Adrenal gland (tissue), 12 donors: ENCODE measurements around the gene USF3. TPM values are rescaled to one million over a fixed set of nuclear protein-coding genes. Genes with fewer than 3 reads are reported as not detected.

Source experiments
- DNase-seq, 7 donors: peaks; one replicate each; pipeline ENCODE4 v3.0.0-alpha.2; 2019 to 2020
- H3K27ac ChIP-seq, 5 donors: fragments of 200-600 bp; sonication (generic) in 4 of 5; 1 replicate in 3 of 5; 2 replicates in 2 of 5; pipeline versions ENCODE4 v1.5.1 to v1.8.0; 2016 to 2020; ENCODE audit warnings: mild to moderate bottlenecking in 1 of 5
- H3K27me3 ChIP-seq: fragments of 200-600 bp; 2 replicates; pipeline ENCODE4 v1.8.0; 2021
- H3K36me3 ChIP-seq, 2 donors: fragments of 200-600 bp; replicated peaks in 1 of 2; 1 replicate in 1 of 2; 2 replicates in 1 of 2; pipeline versions ENCODE4 v1.5.1 to v1.8.0; 2018 to 2022
- H3K4me1 ChIP-seq, 2 donors: fragments of 200-600 bp; replicated peaks in 1 of 2; 1 replicate in 1 of 2; 2 replicates in 1 of 2; pipeline versions ENCODE4 v1.5.1 to v1.8.0; 2018 to 2021
- H3K4me3 ChIP-seq, 4 donors: fragments of 200-600 bp; sonication (generic) in 3 of 4; one replicate each; pipeline ENCODE4 v1.5.1; 2016 to 2018
- H3K9me3 ChIP-seq, 3 donors: fragments of 200-600 bp; sonication (generic) in 1 of 3; replicated peaks in 1 of 3; 1 replicate in 2 of 3; 2 replicates in 1 of 3; pipeline versions ENCODE4 v1.5.1 to v1.8.0; 2016 to 2021
- POLR2A ChIP-seq, 2 donors: fragments of 450-650 bp; IDR thresholded peaks; one replicate each; pipeline ENCODE4 v1.6.1; 2017; ENCODE audit warnings: antibody characterized with exemption in 2 of 2, mild to moderate bottlenecking in 2 of 2, moderate library complexity in 1 of 2
- WGBS, 4 donors: extraction: QIAGEN DNeasy Blood & Tissue Kit in 2 of 4; methylation state at CpG; one replicate each; pipeline versions ENCODE4 v1.1.5 to v1.1.7; 2013 to 2017; 5-methylcytosine and 5-hydroxymethylcytosine counted together
- intact Hi-C, 2 donors: fragments of 100-400 bp; cut with DNase I; formaldehyde crosslinking; loops; one replicate each; pipeline versions ENCODE4 v1.14.1 to v1.15.0; 2022 to 2023
- polyA plus RNA-seq, 3 donors: library from polyadenylated mRNA; stranded (reverse); fragments of 200-250 nt in 2 of 3; fragments of 350-450 nt in 1 of 3; fragmentation: Illumina TruSeq in 1 of 3; extraction: RNeasy Lipid Tissue Mini Kit (QIAGEN cat#74804) in 1 of 3; gene quantifications; one replicate each; pipeline ENCODE4 v1.2.3, GENCODE V29; 2013 to 2014
- total RNA-seq, 9 donors: library from RNA; depleted of rRNA in 4 of 9; stranded (reverse); fragments of >200 nt in 4 of 9; fragments of 120-200 nt in 1 of 9; fragmentation: NEBNext Ultra II Directional in 1 of 9; extraction: Animal tissue kit (Norgen Biotek cat#: 25700) in 1 of 9; gene quantifications; one replicate each; pipeline versions ENCODE4 v1.1.0 to v1.2.4, GENCODE V29; 2013 to 2023
- TF ChIP-seq, protein P1 (sequence below), 6 experiments: fragments of 450-650 bp in 4 of 6; fragments of 200-600 bp in 2 of 6; sonication (generic) in 1 of 6; IDR thresholded peaks; 1 replicate in 5 of 6; 2 replicates in 1 of 6; pipeline versions ENCODE4 v1.5.1 to v1.8.0; 2016 to 2021; ENCODE audit warnings: antibody characterized with exemption in 6 of 6, mild to moderate bottlenecking in 2 of 6, moderate library complexity in 1 of 6
- donor health status: healthy with polysubstance abuse.
- donor health status: Bipolar disorder and iron deficiency.
- donor health status: DM: yes; HTN: yes; CAD: no.
- donor health status: DM: no; HTN: no; CAD: no.
- donor health status: DM: no; HTN: no; CAD: no.
- donor health status: DM: yes; HTN: yes; CAD: no.

Gene USF3
- total and polyA plus RNA-seq, 12 donors, result 3.9 to 22.4 (median 14.4) TPM

GRCh38 chr3:113731694-113732093 lies 35.3 kb upstream of the USF3 start:
- WGBS, 4 donors, result 87 to 89% (median 88%) methylated on average over 4 of the region's 4 CpGs
- no peaks in the 10 kb centered on the region for H3K9me3 ChIP-seq
- no peak overlapping the region for H3K4me3 ChIP-seq
- peaks cover 0 to 6% of the 10 kb centered on the region in 2 donors for H3K4me1 ChIP-seq
- no peaks in the 10 kb centered on the region for H3K27me3 ChIP-seq
- no peak overlapping the region for H3K27ac ChIP-seq
- DNase-seq, result no peak
- intact Hi-C loops, result loop anchor here in 1 of 2 donors (10.0 kb wide), 1 partner anchor 103 kb away; the partner anchor contains the start of gene GRAMD1C
- TF ChIP-seq, protein P1, sequence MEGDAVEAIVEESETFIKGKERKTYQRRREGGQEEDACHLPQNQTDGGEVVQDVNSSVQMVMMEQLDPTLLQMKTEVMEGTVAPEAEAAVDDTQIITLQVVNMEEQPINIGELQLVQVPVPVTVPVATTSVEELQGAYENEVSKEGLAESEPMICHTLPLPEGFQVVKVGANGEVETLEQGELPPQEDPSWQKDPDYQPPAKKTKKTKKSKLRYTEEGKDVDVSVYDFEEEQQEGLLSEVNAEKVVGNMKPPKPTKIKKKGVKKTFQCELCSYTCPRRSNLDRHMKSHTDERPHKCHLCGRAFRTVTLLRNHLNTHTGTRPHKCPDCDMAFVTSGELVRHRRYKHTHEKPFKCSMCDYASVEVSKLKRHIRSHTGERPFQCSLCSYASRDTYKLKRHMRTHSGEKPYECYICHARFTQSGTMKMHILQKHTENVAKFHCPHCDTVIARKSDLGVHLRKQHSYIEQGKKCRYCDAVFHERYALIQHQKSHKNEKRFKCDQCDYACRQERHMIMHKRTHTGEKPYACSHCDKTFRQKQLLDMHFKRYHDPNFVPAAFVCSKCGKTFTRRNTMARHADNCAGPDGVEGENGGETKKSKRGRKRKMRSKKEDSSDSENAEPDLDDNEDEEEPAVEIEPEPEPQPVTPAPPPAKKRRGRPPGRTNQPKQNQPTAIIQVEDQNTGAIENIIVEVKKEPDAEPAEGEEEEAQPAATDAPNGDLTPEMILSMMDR (IDR thresholded peaks at IDR 0.05), result no peak
- no peak for TF ChIP-seq POLR2A (IDR thresholded peaks at IDR 0.05)
- no peaks in the 10 kb centered on the region for H3K36me3 ChIP-seq

- no peak for DNase-seq
- Histone ChIP-seq H3K36me3 (no peaks in the 10 kb centered on the region), H3K4me1 (no peaks in the 10 kb centered on the region), H3K9me3 (no peaks in the 10 kb centered on the region), H3K4me3 (no peak overlapping the region), H3K27ac (no peak overlapping the region), H3K27me3 (no peaks in the 10 kb centered on the region)
- 91 to 100% (median 93%) methylated on average over 1 of the region's 1 CpG for WGBS, 4 donors
- TF ChIP-seq, protein P1 (IDR thresholded peaks at IDR 0.05), result no peak
- TF ChIP-seq POLR2A (IDR thresholded peaks at IDR 0.05), result no peak
- intact Hi-C loops, result loop anchor here in 1 of 2 donors (10.0 kb wide), 1 partner anchor 104 kb away; the partner anchor contains the start of gene GRAMD1C
These were observed 34.1 kb upstream of the USF3 start for GRCh38 chr3:113730550-113730949.

- H3K4me3 ChIP-seq, result no peak overlapping the region
- TF ChIP-seq, protein P1 (IDR thresholded peaks at IDR 0.05), result no peak
- no peak for DNase-seq
- intact Hi-C loops, result no loop called here
- H3K36me3 ChIP-seq, result no peaks in the 10 kb centered on the region
- no peaks in the 10 kb centered on the region for H3K27me3 ChIP-seq
- no peaks in the 10 kb centered on the region for H3K9me3 ChIP-seq
- no peak overlapping the region for H3K27ac ChIP-seq
- H3K4me1 ChIP-seq, result no peaks in the 10 kb centered on the region
- 93 to 100% (median 97%) methylated on average over 2 of the region's 2 CpGs for WGBS, 4 donors
These were observed 32.2 kb upstream of the USF3 start for GRCh38 chr3:113728661-113729060.

DNA sequence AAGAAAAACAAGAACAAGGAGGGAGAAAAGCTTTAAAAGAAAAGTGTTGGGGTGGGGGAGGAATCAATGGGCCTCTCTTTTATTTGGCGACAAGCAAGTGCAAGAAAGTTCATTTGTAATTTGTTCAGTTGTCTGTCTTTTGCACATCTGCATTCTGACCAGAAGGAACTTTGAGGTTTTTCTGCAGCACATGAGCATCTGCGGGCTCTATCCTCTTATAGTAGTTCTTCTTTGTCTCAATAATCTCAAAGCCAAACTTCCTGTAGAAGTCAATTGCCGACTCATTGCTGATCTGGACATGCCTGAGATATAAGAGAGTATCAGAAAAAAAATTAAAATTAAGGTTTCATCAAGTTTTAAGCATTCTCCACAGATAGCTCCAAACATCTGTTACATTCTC lies 25.2 kb upstream of the USF3 start:
- H3K36me3 ChIP-seq, result peaks cover 0 to 22% of the 10 kb centered on the region in 2 donors
- intact Hi-C loops, result no loop called here
- H3K9me3 ChIP-seq, result no peaks in the 10 kb centered on the region
- H3K27ac ChIP-seq, result no peak overlapping the region
- no peak for DNase-seq
- TF ChIP-seq, protein P1 (IDR thresholded peaks at IDR 0.05), result no peak
- TF ChIP-seq POLR2A (IDR thresholded peaks at IDR 0.05), result no peak
- WGBS, 4 donors, result 81 to 86% (median 82%) methylated on average over 3 of the region's 3 CpGs
- no peak overlapping the region for H3K4me3 ChIP-seq
- peaks cover 0 to 21% of the 10 kb centered on the region in 2 donors for H3K4me1 ChIP-seq
- H3K27me3 ChIP-seq, result no peaks in the 10 kb centered on the region
